ENCODE results near the gene JPH2.

GRCh38 chr20:44118185-44119033, 68.6 kb downstream of the JPH2 start:
- no peak for TF ChIP-seq CTCF (IDR thresholded peaks at IDR 0.05)
- no peak for TF ChIP-seq ZFX (IDR thresholded peaks at IDR 0.05; ENCODE audit: borderline replicate concordance)

Measured in 22Rv1 (cell line).